Neutrophil (primary cell): Measurements from ENCODE around the gene SPEM3.

ENCODE experiments used
- H3K27ac ChIP-seq: fragments of 200-600 bp; sonication (generic); 2 replicates; pipeline ENCODE4 v1.5.1; 2016; ENCODE audit warnings: mild to moderate bottlenecking, moderate library complexity
- H3K27me3 ChIP-seq: fragments of 200-600 bp; sonication (generic); 2 replicates; pipeline ENCODE4 v1.6.0; 2016; ENCODE audit warnings: mild to moderate bottlenecking
- H3K36me3 ChIP-seq: fragments of 200-600 bp; sonication (generic); 2 replicates; pipeline ENCODE4 v1.5.1; 2017
- H3K4me1 ChIP-seq, 2 experiments: fragments of 200-600 bp in 1 of 2; sonication (generic) in 1 of 2; 1 replicate in 1 of 2; 2 replicates in 1 of 2; pipeline versions ENCODE4 v1.5.1 to v1.6.1; 2013 to 2016; ENCODE audit warnings: low read depth in 1 of 2, low read length in 1 of 2, mild to moderate bottlenecking in 1 of 2, moderate library complexity in 1 of 2; ENCODE audit not compliant: control insufficient read depth in 1 of 2, insufficient read depth in 1 of 2
- H3K4me3 ChIP-seq, 2 experiments: fragments of 200-600 bp in 1 of 2; sonication (generic) in 1 of 2; 1 replicate in 1 of 2; 2 replicates in 1 of 2; pipeline ENCODE4 v1.5.1; 2013 to 2016; ENCODE audit warnings: low read depth in 1 of 2, low read length in 1 of 2, mild to moderate bottlenecking in 1 of 2, moderate library complexity in 1 of 2
- H3K9me3 ChIP-seq: fragments of 200-600 bp; sonication (generic); 2 replicates; pipeline ENCODE4 v1.5.1; 2016
- TF ChIP-seq, protein P1 (sequence below): fragments of 200-600 bp; sonication (generic); IDR thresholded peaks from 2 replicates; pipeline ENCODE4 v1.5.1; 2016; ENCODE audit warnings: antibody characterized with exemption

SPEM3 gene

GRCh38 chr17:7465597-7466275 is 37.1 kb downstream of the SPEM3 start:
- H3K36me3 ChIP-seq, result peaks cover 27% of the 10 kb centered on the region
- no peak overlapping the region for H3K4me3 ChIP-seq

GRCh38 chr17:7466318-7466638 is 37.6 kb downstream of the SPEM3 start:
- peak overlapping the region; percentile 61 for H3K27ac ChIP-seq
- H3K9me3 ChIP-seq, result no peaks in the 10 kb centered on the region
- TF ChIP-seq, protein P1, sequence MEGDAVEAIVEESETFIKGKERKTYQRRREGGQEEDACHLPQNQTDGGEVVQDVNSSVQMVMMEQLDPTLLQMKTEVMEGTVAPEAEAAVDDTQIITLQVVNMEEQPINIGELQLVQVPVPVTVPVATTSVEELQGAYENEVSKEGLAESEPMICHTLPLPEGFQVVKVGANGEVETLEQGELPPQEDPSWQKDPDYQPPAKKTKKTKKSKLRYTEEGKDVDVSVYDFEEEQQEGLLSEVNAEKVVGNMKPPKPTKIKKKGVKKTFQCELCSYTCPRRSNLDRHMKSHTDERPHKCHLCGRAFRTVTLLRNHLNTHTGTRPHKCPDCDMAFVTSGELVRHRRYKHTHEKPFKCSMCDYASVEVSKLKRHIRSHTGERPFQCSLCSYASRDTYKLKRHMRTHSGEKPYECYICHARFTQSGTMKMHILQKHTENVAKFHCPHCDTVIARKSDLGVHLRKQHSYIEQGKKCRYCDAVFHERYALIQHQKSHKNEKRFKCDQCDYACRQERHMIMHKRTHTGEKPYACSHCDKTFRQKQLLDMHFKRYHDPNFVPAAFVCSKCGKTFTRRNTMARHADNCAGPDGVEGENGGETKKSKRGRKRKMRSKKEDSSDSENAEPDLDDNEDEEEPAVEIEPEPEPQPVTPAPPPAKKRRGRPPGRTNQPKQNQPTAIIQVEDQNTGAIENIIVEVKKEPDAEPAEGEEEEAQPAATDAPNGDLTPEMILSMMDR, result no peak
- H3K4me1 ChIP-seq, result peaks cover 13 to 15% of the 10 kb centered on the region in 2 experiments
- H3K27me3 ChIP-seq, result no peaks in the 10 kb centered on the region
- H3K36me3 ChIP-seq, result peaks cover 27% of the 10 kb centered on the region
- no peak overlapping the region for H3K4me3 ChIP-seq

More at GRCh38 chr17:7465597-7466275, 37.1 kb downstream of the SPEM3 start:
- no peaks in the 10 kb centered on the region for H3K27me3 ChIP-seq
- TF ChIP-seq, protein P1, result no peak
- peaks cover 13 to 15% of the 10 kb centered on the region in 2 experiments for H3K4me1 ChIP-seq
- H3K27ac ChIP-seq, result peak overlapping the region; percentile 61
- no peaks in the 10 kb centered on the region for H3K9me3 ChIP-seq

GRCh38 chr17:7466639-7467341 is 38.1 kb downstream of the SPEM3 start:
- TF ChIP-seq, protein P1, result no peak
- Histone ChIP-seq H3K4me3 (no peak overlapping the region), H3K9me3 (no peaks in the 10 kb centered on the region), H3K4me1 (peaks cover 13 to 15% of the 10 kb centered on the region in 2 experiments), H3K27me3 (no peaks in the 10 kb centered on the region), H3K27ac (peak overlapping the region; percentile 61), H3K36me3 (peaks cover 26% of the 10 kb centered on the region)

DNA sequence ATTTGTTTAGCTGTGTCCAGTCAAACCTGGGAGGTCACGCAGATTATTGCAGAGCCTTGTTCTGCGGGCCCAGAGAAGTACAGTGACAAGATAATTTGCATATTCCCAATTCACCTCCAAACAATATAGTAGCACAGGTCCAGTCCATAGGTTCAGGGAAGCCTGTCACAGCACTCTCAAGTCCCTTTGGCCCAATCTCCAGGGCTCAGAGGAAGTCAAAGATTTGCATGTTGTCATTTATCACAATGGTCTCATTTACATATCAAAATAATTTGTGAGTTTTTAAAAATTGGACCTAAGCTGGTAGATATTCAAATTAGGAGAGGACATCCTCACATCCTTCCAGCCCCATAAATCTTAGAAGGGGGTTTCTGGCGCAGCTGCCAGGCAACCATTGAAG is 38.8 kb downstream of the SPEM3 start:
- Histone ChIP-seq H3K4me1 (peaks cover 13 to 15% of the 10 kb centered on the region in 2 experiments), H3K36me3 (peaks cover 19% of the 10 kb centered on the region), H3K27me3 (no peaks in the 10 kb centered on the region), H3K27ac (peak overlapping the region; percentile 61), H3K4me3 (no peak overlapping the region), H3K9me3 (no peaks in the 10 kb centered on the region)
- TF ChIP-seq, protein P1, result no peak

DNA sequence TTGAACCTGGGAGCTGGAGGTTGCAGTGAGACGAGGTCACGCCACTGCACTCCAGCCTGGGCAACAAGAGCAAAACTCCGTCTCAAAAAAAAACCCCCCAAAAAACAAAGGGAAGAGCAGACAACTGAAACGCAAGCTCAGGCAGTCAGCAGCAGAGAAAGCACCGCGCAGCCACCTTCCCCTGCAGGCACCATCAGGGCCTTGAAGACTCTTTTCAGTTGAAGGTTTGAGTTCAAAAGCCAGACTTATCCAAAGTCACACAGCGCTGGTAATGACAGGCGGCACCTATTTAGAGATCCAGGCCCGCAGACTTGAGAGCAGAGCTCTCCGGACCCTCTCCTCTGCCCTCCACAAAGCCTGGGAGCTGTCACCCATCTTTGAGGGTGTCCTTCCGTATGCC is 39.6 kb downstream of the SPEM3 start:
- TF ChIP-seq, protein P1, result no peak

More for the DNA sequence above, 39.6 kb downstream of the SPEM3 start:
- H3K27ac ChIP-seq, result no peak overlapping the region
- H3K27me3 ChIP-seq, result no peaks in the 10 kb centered on the region
- no peak overlapping the region for H3K4me3 ChIP-seq
- no peaks in the 10 kb centered on the region for H3K9me3 ChIP-seq
- H3K4me1 ChIP-seq, result peaks cover 13 to 15% of the 10 kb centered on the region in 2 experiments
- peaks cover 11% of the 10 kb centered on the region for H3K36me3 ChIP-seq
